SK-N-SH treated with all-trans-retinoic acid at 6 μM for 48 hours (cell line): Measurements from ENCODE around the gene SLC7A5.

Source experiments
- ARNTL ChIP-seq: fragments of 450-650 bp; formaldehyde crosslinking; IDR thresholded peaks from 2 replicates; pipeline ENCODE4 v1.5.0; 2020; ENCODE audit warnings: low read depth, mild to moderate bottlenecking, moderate library complexity, borderline replicate concordance
- ISL1 ChIP-seq: fragments of 250-450 bp; sonication (Bioruptor Pico); IDR thresholded peaks from 2 replicates; pipeline ENCODE4 v2.1.2; 2022; ENCODE audit warnings: mild to moderate bottlenecking, moderate library complexity
- POU6F1 ChIP-seq: fragments of 250-450 bp; sonication (Bioruptor Pico); IDR thresholded peaks from 2 replicates; pipeline ENCODE4 v1.8.0; 2021; ENCODE audit warnings: low read depth, mild to moderate bottlenecking, moderate library complexity, borderline replicate concordance
- PPARA ChIP-seq: fragments of 250-450 bp; sonication (Bioruptor Pico); IDR thresholded peaks from 2 replicates; pipeline ENCODE4 v1.5.0; 2020; ENCODE audit warnings: mild to moderate bottlenecking, borderline replicate concordance
- ZFP30 ChIP-seq: fragments of 450-650 bp; formaldehyde crosslinking; IDR thresholded peaks from 2 replicates; pipeline ENCODE4 v1.5.0; 2022; ENCODE audit warnings: mild to moderate bottlenecking, moderate library complexity
- ZNF8 ChIP-seq: fragments of 450-650 bp; formaldehyde crosslinking; IDR thresholded peaks from 2 replicates; pipeline ENCODE4 v1.5.0; 2020; ENCODE audit warnings: mild to moderate bottlenecking, moderate library complexity

- no peak for TF ChIP-seq ARNTL (CRISPR knock-in tag)
- TF ChIP-seq ZFP30 (CRISPR knock-in tag): no peak
- TF ChIP-seq POU6F1: no peak
- TF ChIP-seq PPARA (CRISPR knock-in tag): no peak
- no peak for TF ChIP-seq ISL1 (CRISPR knock-in tag)
- no peak for TF ChIP-seq ZNF8
These were observed 38.5 kb downstream of the SLC7A5 start for GRCh38 chr16:87830673-87831420.
